GM18870 (cell line): Measurements from ENCODE around the gene CRP.
"Not testable (repeated sequence)": the region's sequence is repeated elsewhere in the genome, so short reads cannot be mapped to it uniquely, and the experiment has no call there.

Experiments used
- ATAC-seq: cut with Tn5 transposase; IDR thresholded peaks from one replicate; pipeline ENCODE4 v1.9.1; 2021; ENCODE audit warnings: moderate library complexity; ENCODE audit not compliant: unreplicated experiment

CRP gene

DNA sequence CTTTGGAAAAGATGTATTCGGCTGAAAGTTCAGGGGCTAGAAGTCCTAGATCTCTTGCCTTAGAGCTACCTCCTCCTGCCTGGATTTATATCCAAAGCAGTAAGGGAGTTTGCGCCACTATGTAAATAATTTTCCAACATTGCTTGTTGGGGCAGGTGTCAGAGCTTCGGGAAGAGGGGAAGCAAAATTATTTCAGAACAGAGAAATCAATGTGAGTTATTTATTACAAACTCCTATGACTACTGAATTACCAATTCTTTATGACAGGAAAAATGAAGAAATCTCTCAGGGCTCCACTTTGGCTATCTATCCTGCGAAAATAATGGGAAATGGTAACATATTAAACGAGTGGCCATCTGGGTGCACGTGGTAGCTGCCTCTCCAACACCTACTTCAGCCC, at the start of gene CRP:
TSS of gene CRP (minus strand) at position 61 of the 400 bp plus-strand sequence. CDS start 104 bp downstream, outside the sequence.
- no peak for ATAC-seq

DNA sequence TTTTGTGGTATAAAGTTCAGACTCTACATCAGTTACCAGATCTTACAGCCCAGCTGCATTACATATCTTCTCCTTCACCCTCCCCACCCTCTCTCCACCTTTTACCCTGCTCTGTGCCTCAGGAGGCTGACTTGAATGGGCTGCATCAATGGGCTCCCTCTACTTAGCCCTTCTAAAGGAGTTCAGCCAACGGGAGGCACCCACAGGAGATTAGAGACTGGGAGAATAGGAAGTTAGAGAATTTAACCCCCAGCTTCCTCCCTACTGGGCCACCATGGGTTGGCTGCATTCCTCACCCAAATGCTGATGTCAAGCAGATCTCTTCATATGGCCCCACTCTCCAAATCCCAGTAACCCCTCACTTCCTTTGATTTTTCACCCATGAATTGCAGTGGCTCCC, 49.3 kb upstream of the CRP start:
- ATAC-seq: no peak

DNA sequence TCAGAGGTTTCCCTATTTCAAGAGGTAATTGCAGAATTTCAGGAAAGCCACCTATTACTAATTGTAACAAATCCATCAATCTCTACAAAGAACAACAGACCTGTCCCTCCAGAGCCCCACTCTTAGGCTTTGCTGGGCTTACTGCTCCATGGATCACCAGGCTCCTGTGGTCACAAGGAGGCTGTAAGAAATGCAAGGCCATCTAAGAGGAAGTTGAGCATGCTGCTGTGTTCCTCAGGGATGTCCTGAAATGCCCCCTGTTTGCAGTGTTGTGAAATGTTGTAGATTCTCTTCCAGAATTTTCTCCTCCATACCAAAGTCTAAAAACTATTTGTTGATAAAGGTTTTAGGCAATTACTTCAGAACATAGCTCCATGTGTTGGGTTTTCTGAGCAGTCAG, 42.0 kb upstream of the CRP start:
- ATAC-seq: no peak

DNA sequence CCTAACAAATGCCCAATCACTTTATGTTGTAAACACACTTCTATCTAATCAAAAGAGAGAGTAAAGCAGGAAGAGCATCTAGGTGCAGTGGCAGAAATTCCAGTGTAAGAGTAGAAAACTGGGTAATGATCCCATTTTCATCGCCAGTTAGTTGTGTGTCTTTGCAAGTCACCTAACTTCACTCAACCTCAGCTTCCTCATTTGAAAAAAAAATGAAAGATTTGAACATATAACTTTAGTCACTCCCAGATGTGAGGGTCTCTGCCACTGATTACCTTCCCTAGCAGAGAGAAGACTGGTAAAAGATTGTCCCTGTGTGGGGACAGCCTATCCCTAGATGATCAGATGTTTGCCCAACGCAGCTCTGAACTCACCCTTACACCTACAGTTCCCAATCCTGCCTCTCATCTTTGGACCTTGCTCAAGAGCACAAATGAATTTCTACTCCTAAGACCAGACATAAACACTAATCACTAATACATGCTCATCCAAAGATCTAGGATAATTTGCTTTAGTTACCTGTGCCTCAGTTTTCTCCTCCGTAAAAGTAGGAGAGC, 41.1 kb upstream of the CRP start:
- no peak for ATAC-seq

- ATAC-seq: no peak
Measured at GRCh38 chr1:159753386-159753785, 39.0 kb upstream of the CRP start.

GRCh38 chr1:159752135-159752580, 37.8 kb upstream of the CRP start:
- ATAC-seq: no peak

DNA sequence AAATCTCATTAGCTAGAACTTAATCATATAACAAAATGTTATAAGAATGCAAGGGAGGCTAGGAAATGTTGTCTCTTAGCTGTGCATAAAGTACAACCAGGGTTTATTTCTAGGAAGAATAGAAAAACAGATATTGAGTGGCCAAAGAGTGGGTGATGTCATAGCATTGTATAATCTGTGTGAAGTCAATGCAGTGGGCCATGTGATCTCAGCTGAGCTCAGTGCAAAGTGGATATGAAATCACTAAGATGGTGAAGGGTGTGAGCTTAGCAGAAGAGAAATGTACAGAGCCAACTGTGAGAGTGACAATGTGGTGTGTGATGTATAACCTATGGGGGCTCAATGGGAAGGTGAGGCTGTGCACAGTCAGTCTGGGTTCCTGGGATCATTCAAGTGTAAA, 36.6 kb upstream of the CRP start:
- ATAC-seq: no peak

- ATAC-seq: no peak
Measured at GRCh38 chr1:159750621-159751020, 36.2 kb upstream of the CRP start.

- no peak for ATAC-seq
Measured at GRCh38 chr1:159749630-159750029, 35.2 kb upstream of the CRP start.

GRCh38 chr1:159748370-159748769, 34.0 kb upstream of the CRP start:
- ATAC-seq: no peak

GRCh38 chr1:159746666-159747065, 32.3 kb upstream of the CRP start:
- ATAC-seq: no peak

DNA sequence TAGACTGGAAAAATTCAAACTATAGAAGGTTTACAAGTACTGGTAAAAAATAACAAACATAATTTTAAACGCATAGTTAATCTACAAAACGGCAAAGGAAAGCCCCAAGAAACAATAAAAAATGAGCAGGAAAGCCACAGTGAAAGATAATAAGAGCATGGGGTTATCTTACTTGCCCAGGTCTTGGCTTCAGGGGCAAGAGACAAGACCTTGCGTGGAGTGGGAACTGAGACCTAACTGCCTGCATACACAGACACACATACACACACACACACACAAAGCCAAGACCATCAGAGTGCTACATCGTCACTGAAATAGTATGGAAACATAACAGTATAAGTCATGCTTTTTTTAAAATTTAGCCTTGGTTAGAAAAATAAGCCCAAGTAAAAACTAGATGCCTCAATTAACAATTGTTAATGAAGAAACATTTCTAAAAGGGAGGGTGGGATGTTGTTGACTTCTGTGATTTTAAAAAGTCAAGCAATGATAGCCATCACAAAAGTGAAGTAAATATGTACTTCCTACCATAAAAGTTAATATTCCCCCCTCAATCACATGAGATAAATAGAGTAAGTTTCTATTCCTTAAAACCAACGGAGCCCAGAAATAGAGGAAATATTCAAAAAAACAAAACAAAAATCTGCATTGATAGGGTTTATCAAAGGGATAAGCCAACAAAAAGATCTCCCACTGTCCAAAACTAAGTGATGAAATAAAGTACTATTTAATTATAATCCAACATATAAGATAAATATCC, 29.4 kb upstream of the CRP start:
- ATAC-seq: no peak

DNA sequence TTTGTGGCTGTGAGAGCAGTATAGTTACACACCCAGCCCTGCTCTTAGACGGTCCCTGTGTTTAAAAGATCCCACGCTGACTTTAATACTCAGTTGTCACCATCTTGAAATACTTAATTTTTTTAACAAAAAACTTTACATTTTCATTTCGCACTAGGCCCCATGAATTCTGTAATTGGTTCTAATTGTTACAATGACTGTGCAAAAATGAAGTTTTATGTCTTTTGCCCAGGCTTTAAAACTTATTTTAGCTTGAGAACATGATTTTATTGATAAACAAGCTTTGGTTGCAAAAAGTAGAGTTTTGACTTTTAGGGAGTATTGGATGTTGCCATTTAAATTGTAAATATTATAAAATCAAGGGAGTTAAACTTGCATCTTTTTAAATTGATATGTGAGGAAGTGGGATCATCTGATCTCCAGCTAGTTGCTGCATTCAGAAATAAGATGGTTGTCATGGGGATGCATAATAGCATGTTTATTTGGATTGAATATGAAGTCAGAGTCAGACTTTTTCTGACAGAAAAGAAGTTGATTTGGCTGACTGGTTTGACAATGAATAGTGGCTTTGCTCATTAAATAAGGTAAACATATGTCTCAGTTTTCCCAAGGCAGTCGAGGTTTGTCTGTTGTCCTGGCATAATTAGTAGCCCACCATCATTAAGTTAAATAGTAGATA, 23.0 kb upstream of the CRP start:
- ATAC-seq: no peak

DNA sequence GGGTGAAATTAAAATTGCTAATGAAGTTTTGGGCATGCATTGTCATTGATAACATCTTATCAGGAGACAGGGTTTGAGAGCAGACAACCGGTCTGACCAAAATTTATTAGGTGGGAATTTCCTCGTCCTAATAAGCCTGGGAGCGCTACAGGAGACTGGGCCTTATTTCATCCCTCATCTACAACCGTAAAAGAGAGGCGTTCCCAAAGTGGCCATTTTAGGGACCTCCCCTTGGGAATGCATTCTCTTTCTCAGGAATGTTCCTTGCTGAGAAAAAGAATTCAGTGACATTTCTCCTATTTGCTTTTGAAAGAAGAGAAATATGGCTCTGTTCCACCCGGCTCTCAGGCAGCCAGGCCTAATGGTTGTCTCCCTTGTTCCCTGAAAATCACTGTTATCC, 8.8 kb upstream of the CRP start:
- ATAC-seq: not testable (repeated sequence)

DNA sequence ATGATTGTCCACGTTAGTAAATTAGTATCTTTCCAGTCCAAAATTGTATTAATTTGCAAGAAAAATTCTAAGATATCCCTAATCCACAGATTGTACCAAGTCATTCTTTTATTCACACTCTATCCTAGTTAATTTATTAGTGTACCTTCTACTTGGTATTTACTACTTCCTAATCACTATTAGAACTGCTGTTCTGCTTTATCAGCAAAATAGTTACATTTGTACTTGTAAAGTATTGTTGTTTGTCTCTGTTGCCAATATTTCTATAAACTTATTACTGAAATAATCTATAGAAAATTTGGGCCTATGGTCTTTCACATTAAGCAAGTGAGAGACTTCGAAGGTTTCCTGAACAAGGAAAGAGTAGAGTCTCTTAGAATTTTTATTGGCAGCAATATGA, 5.6 kb upstream of the CRP start:
- no peak for ATAC-seq

- ATAC-seq: no peak
Measured at GRCh38 chr1:159715855-159716254, 1.5 kb upstream of the CRP start.

- ATAC-seq: no peak
Measured at GRCh38 chr1:159712080-159712479, 2.3 kb downstream of the CRP start.

DNA sequence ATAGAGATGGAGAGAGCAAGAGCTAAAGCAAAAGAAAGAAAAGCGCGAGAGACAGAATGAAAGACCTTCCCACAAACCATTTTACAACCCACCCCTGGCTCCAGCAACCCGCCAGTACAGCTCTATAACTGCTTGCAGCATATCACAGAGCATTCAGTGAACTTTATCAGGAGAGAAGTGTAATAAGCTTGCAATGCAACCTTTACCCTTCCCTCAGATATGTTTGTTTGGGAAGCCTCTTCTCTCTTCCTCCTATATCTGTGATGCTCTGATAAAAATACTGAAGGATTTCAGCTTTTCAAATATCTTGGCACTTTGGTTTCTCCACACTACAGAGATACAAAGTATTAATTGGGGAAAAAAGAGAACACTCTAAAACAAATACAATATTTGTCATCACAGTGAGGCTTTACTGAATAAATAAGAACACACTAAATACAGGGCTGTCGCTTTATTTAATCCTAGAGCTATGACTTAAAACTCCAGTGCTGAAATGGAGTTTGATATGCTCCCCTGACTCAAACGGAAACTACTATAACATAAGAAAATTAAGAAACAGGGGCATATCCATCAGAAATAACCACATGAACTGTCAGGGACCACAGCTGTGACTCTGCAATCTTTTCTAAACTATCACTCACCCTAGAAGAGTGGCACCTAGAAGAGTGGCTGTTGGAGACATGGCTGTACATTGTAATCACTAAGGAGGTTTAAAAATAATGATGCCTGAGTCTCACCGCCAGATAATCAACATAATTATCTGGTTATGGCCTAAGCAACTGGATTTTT, 6.7 kb downstream of the CRP start:
- ATAC-seq: no peak

DNA sequence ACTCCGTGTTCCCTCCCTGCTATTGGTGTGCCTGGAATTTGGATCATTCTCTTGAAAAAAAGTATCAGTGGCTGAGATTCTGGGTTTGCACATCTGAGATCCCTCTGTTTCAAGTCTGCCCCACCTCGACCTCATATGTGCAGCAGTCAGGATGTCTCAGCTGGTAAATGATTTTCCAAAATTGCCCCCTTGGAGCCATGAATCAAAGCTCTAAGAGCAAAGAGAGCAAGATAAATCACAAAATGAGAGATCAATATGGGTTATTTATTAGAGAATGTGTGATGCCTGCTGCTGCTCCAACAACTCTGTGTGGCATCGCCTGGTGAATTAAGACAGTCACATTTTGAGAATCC, 8.5 kb downstream of the CRP start:
- no peak for ATAC-seq

GRCh38 chr1:159705251-159705903, 9.0 kb downstream of the CRP start:
- ATAC-seq: no peak

DNA sequence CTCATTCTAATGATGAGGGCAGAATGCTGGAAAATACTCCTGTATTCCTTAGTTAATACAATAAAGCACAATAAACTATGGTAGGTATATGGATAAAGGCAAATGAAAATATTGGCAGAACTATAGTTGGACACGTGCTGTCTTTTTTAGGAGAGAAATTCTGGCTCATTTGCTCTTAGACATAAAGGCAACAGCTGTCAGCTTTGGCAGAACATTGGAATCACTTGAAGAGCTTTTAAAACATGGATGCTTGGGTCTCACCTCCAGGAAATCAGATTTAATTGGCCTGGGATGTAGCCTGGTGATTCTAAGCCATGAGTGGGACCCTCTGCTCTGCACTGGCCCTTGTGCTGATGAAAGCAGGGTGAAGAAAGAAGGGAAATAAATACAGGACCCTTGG, 9.9 kb downstream of the CRP start:
- no peak for ATAC-seq
